IPS-NIHi11 (cell line): ENCODE data around the gene ZSWIM6.

Experiments
- DNase-seq: peaks from one replicate; pipeline ENCODE4 v3.0.0; 2012; ENCODE audit warnings: mixed read lengths, low spot score

Gene ZSWIM6

GRCh38 chr5:61486476-61486875 lies 154.4 kb downstream of the ZSWIM6 start:
- DNase-seq: no peak

GRCh38 chr5:61489574-61489973 lies 157.5 kb downstream of the ZSWIM6 start:
- DNase-seq: no peak

GRCh38 chr5:61491861-61492260 lies 159.8 kb downstream of the ZSWIM6 start:
- no peak for DNase-seq

GRCh38 chr5:61493973-61494372 lies 161.9 kb downstream of the ZSWIM6 start:
- no peak for DNase-seq

GRCh38 chr5:61496446-61496845 lies 164.4 kb downstream of the ZSWIM6 start:
- no peak for DNase-seq

GRCh38 chr5:61496860-61497259 lies 164.8 kb downstream of the ZSWIM6 start:
- DNase-seq: no peak

GRCh38 chr5:61498121-61498520 lies 166.1 kb downstream of the ZSWIM6 start:
- DNase-seq: no peak

GRCh38 chr5:61501971-61502370 lies 169.9 kb downstream of the ZSWIM6 start:
- no peak for DNase-seq

- DNase-seq: no peak
These were observed 172.2 kb downstream of the ZSWIM6 start for GRCh38 chr5:61504143-61504770.

GRCh38 chr5:61505281-61505680 lies 173.2 kb downstream of the ZSWIM6 start:
- DNase-seq: no peak

- no peak for DNase-seq
These were observed 175.2 kb downstream of the ZSWIM6 start for GRCh38 chr5:61507232-61507631.

GRCh38 chr5:61516946-61517345 lies 184.9 kb downstream of the ZSWIM6 start:
- DNase-seq: no peak

GRCh38 chr5:61519728-61520277 lies 187.7 kb downstream of the ZSWIM6 start:
- DNase-seq: no peak

GRCh38 chr5:61523073-61523472 lies 191.0 kb downstream of the ZSWIM6 start:
- DNase-seq: no peak

GRCh38 chr5:61523997-61524396 lies 191.9 kb downstream of the ZSWIM6 start:
- DNase-seq: no peak

GRCh38 chr5:61525512-61526206 lies 193.6 kb downstream of the ZSWIM6 start:
- DNase-seq: peak; percentile 56

GRCh38 chr5:61526207-61526519 lies 194.1 kb downstream of the ZSWIM6 start:
- DNase-seq: no peak

- no peak for DNase-seq
These were observed 200.9 kb downstream of the ZSWIM6 start for GRCh38 chr5:61532983-61533382.

- DNase-seq: no peak
These were observed 202.6 kb downstream of the ZSWIM6 start for GRCh38 chr5:61534481-61535267.

- no peak for DNase-seq
These were observed 203.8 kb downstream of the ZSWIM6 start for GRCh38 chr5:61535828-61536227.

GRCh38 chr5:61536922-61537321 lies 204.9 kb downstream of the ZSWIM6 start:
- DNase-seq: no peak

GRCh38 chr5:61538722-61539501 lies 206.9 kb downstream of the ZSWIM6 start:
- DNase-seq: no peak
